Calu3 (cell line): ENCODE measurements around the gene MAPRE3. TPM values are rescaled to one million over a fixed set of nuclear protein-coding genes. Genes with fewer than 3 reads are reported as not detected.

Experiments used
- BruUV-seq: library from RNA; stranded (reverse); fragments of 400-500 nt; replicated peaks from 2 replicates; lab custom pipeline; 2021; lab: Mats Ljungman, UMichigan
- CTCF ChIA-PET: fragments of 300-600 bp; sonication (Branson Sonifier 250); formaldehyde crosslinking; loops from one replicate; lab custom pipeline; 2022; ENCODE audit warnings: antibody characterized with exemption; lab: Charles Lee
- DNase-seq: peaks from one replicate; pipeline ENCODE4 v3.0.0; 2022
- H3K27ac Mint-ChIP-seq: one replicate; pipeline ENCODE4 v1.8.0; 2022; ENCODE audit warnings: mixed read lengths; ENCODE audit not compliant: unreplicated experiment
- H3K27me3 Mint-ChIP-seq: one replicate; pipeline ENCODE4 v1.8.0; 2022; ENCODE audit warnings: mixed read lengths; ENCODE audit not compliant: unreplicated experiment
- H3K36me3 Mint-ChIP-seq: one replicate; pipeline ENCODE4 v1.8.0; 2022; ENCODE audit warnings: mild to moderate bottlenecking, moderate library complexity, mixed read lengths; ENCODE audit not compliant: insufficient read depth, unreplicated experiment
- H3K4me1 Mint-ChIP-seq: one replicate; pipeline ENCODE4 v1.8.0; 2022; ENCODE audit warnings: mild to moderate bottlenecking, low read depth, mixed read lengths; ENCODE audit not compliant: unreplicated experiment
- H3K4me3 Mint-ChIP-seq: one replicate; pipeline ENCODE4 v1.8.0; 2022; ENCODE audit warnings: mild to moderate bottlenecking, low read depth, moderate library complexity, mixed read lengths; ENCODE audit not compliant: unreplicated experiment
- H3K9me3 Mint-ChIP-seq: one replicate; pipeline ENCODE4 v1.8.0; 2022; ENCODE audit warnings: low read depth, mixed read lengths; ENCODE audit not compliant: unreplicated experiment
- CTCF ChIP-seq: fragments of 200-600 bp; IDR thresholded peaks from one replicate; pipeline ENCODE4 v1.8.0; 2022; ENCODE audit warnings: antibody characterized with exemption; ENCODE audit not compliant: unreplicated experiment
- intact Hi-C: fragments of 100-400 bp; cut with micrococcal nuclease; formaldehyde crosslinking; loops from one replicate; pipeline ENCODE4 v1.10.0; 2022; ENCODE audit not compliant: unreplicated experiment
- total RNA-seq: library from RNA; stranded (reverse); gene quantifications from 2 replicates; pipeline ENCODE4 v1.2.3, GENCODE V29; 2022

The MAPRE3 gene
- total RNA-seq, 1 experiment from 2014 or later = 11.1 TPM

GRCh38 chr2:27054721-27055120, 84.3 kb downstream of the MAPRE3 start:
- no TSS peak for BruUV-seq
- TF ChIP-seq CTCF = no peak
- peak overlapping the region; percentile 24 for H3K27ac Mint-ChIP-seq
- DNase-seq = no peak
- peaks cover 75% of the 10 kb centered on the region for H3K36me3 Mint-ChIP-seq
- CTCF ChIA-PET = no interaction called here
- H3K9me3 Mint-ChIP-seq = no peaks in the 10 kb centered on the region
- H3K27me3 Mint-ChIP-seq = peaks cover 17% of the 10 kb centered on the region
- intact Hi-C loops = no loop called here
- H3K4me3 Mint-ChIP-seq = no peak overlapping the region
- peaks cover 20% of the 10 kb centered on the region for H3K4me1 Mint-ChIP-seq

- no TSS peak for BruUV-seq
- DNase-seq = no peak
- Mint-ChIP-seq H3K36me3 (peaks cover 65% of the 10 kb centered on the region), H3K9me3 (no peaks in the 10 kb centered on the region), H3K27ac (no peak overlapping the region), H3K4me1 (peaks cover 3% of the 10 kb centered on the region), H3K4me3 (no peak overlapping the region), H3K27me3 (no peaks in the 10 kb centered on the region)
- TF ChIP-seq CTCF = no peak
- intact Hi-C loops = no loop called here
- CTCF ChIA-PET = no interaction called here
Observed at GRCh38 chr2:27057184-27057583, 86.7 kb downstream of the MAPRE3 start.

GRCh38 chr2:27058210-27058609, 87.8 kb downstream of the MAPRE3 start:
- Mint-ChIP-seq H3K36me3 (peaks cover 68% of the 10 kb centered on the region), H3K4me1 (no peaks in the 10 kb centered on the region)

GRCh38 chr2:27059141-27059820, 88.8 kb downstream of the MAPRE3 start:
- BruUV-seq = no TSS peak
- H3K9me3 Mint-ChIP-seq = no peaks in the 10 kb centered on the region
- no peak overlapping the region for H3K27ac Mint-ChIP-seq

More at GRCh38 chr2:27058210-27058609, 87.8 kb downstream of the MAPRE3 start:
- Mint-ChIP-seq H3K9me3 (no peaks in the 10 kb centered on the region), H3K27ac (no peak overlapping the region), H3K4me3 (no peak overlapping the region), H3K27me3 (no peaks in the 10 kb centered on the region)
- CTCF ChIA-PET = no interaction called here
- no peak for TF ChIP-seq CTCF
- no TSS peak for BruUV-seq
- intact Hi-C loops = no loop called here
- no peak for DNase-seq

More at GRCh38 chr2:27059141-27059820, 88.8 kb downstream of the MAPRE3 start:
- no peak overlapping the region for H3K4me3 Mint-ChIP-seq
- H3K27me3 Mint-ChIP-seq = no peaks in the 10 kb centered on the region
- no peak for DNase-seq
- intact Hi-C loops = no loop called here
- no peak for TF ChIP-seq CTCF
- no peaks in the 10 kb centered on the region for H3K4me1 Mint-ChIP-seq
- CTCF ChIA-PET = no interaction called here
- H3K36me3 Mint-ChIP-seq = peaks cover 65% of the 10 kb centered on the region
